GM10847 (cell line): ENCODE data around the gene FUBP1.
A peak's percentile ranks its signal among the peaks of the same experiment; 100 is the strongest.

Experiments used
- POLR2A ChIP-seq: IDR thresholded peaks from 2 replicates; pipeline ENCODE4 v1.6.1; 2011; ENCODE audit not compliant: insufficient read length; ENCODE audit errors: extremely low read depth

Gene FUBP1

DNA sequence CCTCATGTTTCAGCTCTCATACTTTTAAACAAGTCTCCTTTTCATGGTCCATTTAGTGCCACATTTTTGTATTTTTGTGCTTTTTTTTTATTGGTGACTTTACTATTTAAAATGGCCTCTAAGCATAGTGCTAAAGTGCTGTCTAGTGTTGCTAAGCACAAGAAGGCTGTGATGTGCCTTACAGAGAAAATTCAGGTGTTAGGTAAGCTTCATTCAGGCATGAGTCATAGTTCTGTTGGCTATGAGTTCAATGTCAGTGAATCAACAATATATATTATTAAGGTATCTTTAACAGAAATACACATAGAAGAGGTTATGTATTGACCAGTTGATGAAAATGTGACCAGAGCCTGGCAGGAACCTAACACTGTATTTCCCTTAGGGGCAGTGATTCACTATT is 12.8 kb upstream of the FUBP1 start:
- no peak for TF ChIP-seq POLR2A

DNA sequence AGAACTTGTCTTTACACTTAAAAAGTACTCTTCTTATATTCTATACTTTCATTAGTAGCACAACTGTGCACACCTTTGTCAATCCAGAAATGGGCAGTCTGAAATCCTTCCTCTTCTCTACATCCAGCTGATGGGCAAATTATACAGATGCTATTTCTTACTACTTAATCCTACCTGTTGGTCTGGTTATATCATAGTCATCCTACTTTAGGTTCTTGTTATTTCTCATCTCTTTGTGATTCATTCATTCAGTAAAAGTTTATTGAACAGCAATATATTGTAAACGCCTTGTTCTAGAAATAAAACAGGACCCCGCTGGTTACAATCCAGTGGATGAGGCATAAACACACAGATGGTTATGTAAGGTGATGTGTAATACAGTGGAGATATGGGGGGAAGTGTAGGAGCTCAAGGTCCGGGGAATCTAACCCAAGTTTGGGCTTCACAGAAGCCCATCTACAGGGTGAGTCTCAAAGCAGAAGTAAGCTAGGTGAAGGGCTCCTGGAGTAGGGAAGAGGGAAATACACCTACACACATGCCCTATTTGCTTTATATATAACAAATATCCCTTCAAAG is 11.8 kb upstream of the FUBP1 start:
- TF ChIP-seq POLR2A, result no peak

DNA sequence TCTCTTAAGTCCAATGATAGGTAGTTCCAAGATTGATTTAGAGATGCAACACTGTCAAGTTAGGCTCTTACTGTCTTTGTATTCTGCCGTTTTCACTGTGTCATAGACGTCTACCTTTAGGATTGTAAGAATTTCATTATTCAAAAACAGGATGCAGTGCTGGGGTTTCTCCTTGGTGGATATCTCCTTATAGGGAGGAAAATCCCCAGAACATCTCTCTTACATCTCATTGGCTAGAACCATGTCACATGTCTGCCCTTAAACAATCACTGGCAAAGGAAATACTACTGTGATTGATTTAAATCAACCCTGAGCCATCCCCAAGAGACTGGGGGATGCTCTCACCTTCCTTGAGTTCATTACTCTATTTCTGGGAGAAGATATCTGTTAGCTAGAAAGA is 10.9 kb upstream of the FUBP1 start:
- TF ChIP-seq POLR2A, result no peak

DNA sequence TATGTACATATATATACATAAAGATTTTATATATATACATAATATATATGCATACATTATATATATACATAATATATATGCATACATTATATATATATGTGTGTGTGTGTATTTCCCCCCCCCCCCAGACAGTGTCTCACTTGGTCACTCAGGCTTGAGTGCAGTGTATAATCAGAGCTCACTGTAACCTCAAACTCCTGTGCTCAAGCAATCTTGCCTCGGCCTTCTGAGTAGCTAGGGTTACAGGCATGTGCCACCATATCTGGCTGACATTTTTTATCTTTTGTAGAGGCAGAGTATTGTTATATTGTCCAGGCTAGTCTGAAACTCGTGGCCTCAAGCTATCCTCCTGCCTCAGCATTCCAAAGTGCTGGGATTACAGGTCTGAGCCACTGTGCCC is 9.0 kb upstream of the FUBP1 start:
- TF ChIP-seq POLR2A, result no peak

DNA sequence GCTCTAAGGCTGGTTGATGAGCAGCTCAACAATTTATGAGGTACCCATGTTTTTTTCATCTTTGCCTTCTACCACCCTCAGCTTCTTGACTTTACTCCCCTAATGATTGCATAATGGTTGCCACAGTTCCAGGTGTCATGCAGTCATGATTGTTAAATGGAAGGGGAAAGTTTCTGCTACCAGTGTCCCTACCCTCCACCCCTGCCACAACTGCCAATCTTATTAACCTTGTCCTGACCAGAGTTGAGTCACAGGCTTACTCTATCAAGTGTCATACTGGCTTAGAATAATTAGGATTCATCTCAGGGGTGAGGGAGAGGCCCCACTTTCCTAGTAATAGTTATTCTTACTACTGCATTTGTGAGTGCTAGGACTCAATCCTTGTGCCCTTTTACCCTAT is 7.9 kb upstream of the FUBP1 start:
- TF ChIP-seq POLR2A, result no peak

DNA sequence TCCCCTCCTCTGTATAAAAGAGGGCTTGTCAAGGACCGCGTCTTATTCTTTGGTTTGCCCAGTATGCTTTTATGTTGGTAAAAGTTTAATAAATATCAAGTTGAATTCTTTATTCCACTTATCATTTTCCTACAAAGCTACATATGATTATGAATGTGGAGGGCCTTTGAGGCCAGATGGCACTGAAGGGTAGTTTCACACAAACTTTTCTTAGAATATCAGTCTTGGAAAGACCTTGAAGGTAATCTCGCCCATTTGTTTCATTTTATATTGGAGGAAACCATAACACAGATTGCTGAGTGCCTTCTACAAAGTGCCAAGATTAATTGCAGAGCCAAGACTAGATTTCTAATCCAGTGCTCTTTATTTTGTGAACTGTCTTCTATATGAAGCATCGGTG is 5.8 kb upstream of the FUBP1 start:
- TF ChIP-seq POLR2A, result no peak

DNA sequence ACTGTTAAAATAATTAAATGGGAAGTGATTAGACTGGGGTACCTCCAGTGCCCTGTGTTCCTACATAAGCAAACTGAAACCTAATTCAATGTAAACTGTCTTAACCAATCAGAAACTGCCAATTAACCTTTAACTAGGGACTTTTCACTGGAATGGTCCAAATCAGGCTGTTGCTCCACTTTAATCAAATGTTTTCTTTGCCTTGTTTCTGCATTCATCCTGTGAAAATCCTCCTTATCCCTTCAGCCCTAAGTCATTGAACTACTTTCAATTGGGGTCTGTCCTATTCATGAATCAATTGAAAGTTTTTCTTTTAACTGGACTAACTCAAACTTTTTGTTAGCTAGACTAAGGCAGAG is 5.1 kb upstream of the FUBP1 start:
- no peak for TF ChIP-seq POLR2A

DNA sequence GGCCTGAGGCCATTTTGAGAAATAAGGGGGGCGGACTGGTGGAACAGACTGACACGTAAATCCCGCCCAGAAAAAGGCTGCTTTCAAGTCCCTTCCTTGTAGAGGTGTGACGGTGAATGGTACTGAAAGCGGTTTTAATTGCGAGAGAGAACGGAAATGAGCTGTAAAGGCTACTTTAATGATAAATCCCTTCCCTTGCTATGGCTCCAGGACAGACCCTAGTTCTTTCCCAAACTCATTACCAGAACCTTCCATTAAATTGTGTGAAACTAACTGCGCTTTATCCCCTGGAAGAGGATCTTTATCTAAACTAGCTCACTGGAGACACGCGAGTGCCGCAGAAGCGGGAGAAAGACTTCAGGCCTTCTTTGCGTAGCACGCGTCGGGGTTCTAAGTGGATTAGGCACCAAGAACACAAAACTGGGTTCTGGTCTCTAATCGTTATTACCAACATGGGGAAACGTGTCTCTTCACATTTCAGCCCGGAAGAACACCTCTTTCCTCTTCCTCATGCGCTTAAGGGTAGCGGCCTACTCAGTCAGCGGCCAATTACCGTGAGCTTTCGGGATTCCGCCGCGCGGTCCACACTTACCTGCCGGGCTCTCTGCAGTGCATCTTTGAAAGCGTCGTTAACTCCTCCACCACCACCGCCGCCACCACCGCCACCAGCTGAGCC is 441 bp downstream of the FUBP1 start:
- TF ChIP-seq POLR2A, result peak; percentile 27

DNA sequence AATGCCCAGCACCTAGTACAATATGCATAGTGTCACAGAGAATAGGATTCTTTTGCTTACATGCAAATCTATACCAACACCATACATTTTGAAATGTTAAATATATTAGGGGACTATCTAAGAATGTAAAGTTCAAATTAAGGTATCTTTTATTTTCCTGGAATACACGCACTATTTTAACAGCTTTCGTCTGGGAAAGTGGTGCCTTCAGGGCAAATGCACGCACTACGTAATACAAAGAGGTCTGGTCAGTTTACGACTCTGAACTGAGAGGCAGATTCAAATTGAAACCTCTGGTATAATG is 931 bp downstream of the FUBP1 start:
- no peak for TF ChIP-seq POLR2A

DNA sequence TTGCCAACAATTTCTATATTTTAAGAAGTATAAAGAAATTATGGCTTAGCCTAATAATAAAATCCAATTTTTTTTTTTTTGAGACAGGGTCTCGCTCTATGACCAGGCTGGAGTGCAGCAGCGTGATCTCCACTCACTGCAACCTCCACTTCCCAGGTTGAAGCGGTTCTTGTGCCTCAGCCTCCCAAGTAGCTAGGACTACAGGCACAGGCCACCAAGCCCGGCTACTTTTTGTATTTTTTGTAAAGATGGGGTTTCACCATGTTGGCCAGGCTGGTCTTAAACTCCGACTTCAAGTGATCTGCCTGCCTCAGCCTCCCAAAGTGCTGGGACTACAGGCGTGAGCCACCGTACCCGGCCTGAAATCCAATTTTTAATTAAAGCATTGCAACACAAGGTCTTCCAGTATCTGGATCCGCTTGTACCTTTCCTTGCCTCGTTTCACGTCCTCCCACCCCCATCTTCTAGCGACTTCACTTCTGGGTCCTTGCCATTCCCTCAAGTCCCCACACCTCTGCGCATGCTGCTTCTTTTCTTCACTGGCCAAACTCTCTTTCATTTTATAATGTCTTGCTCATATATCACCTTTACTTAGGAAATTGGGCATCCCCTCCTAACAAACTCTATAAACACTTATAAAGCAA is 2.3 kb downstream of the FUBP1 start:
- TF ChIP-seq POLR2A, result no peak

DNA sequence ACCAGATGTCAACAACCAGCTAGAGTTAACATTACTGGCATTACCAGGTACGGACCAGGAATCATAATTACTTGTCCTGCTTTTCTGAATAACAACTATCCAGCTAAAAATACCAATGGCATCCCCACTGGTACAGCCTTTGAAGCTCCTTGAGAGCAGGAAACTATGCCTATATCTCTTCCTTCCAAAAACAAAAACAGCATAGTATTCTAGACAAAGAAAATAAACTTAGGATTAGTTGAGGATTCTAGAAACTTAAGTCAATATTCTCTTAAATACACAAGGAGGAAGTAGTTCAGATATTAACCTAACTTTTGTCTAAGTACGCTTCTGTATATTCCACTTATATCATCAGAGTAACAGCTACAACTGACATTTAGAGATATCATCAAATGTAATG is 3.0 kb downstream of the FUBP1 start:
- no peak for TF ChIP-seq POLR2A

DNA sequence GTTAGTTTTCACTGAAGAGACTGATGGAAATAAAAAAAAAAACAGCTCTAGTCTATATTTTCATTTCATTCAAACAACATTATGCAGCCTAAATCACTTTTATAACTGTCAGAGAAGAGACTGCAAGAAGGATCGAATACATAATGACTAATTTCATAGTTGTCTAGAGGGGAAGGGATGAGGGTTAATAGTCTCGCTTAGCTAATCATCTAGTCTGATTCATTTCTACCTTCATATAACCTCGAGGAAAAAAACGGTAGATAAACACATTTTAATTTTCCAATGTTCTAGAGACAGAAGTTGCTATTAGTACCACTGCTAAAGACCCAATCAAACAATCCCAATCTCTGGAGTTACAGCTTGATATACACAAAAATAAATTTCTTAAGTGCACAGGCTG is 3.5 kb downstream of the FUBP1 start:
- TF ChIP-seq POLR2A, result no peak

DNA sequence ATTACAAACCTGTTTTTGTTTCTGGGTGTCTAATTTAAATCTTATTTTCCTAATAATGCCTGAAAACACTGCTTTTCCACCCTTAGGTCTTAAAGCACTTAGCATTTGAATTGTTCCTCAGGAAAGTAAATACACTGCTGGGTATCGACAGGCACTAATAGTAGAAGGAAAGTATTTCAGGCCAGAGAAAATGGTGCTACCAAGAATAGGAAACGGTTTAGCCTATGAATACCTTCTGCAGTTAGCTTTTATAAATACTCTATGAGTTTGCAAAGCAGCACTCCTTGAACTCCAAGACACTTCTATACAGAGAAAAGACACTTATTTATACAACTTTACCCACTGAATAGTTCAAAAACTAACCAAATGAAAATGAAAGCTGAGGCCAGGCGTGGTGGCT is 6.8 kb downstream of the FUBP1 start:
- no peak for TF ChIP-seq POLR2A

DNA sequence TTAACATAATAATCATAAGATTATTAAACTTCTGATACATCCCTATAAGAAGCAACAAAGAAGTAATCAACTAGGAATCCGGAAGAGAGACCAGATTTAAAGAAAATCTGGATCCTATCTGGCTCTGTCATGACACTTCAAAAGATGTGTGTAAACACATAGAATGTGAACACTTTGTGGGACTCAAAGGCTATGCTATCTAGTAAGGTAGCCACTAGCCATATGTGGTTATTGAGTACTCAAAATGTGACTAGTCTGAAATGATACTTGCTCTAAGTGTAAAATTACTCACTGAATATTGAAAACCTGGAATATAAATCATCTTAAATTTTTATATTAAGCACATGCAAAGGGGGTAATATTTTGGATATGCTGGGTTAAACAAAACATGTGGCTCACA is 8.7 kb downstream of the FUBP1 start:
- no peak for TF ChIP-seq POLR2A

DNA sequence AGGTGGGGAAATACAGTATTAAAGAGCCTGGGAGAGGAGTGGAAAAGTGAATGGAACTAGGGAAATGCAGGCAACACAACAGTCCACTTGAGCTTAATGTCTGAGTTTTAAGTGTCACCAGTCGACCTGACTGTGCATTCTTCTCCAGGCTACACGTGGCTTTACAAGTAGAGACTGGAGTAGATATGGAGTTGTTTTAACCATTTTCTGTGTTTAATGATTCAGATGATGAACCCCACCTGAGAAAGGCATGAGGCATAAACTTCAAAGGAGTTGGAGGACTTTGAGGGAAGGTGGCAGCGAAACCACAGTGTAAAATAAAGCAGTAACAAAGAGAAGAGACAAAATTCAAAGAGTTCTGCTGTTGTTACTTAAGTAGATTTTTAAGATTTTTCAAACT is 12.6 kb downstream of the FUBP1 start:
- TF ChIP-seq POLR2A, result no peak

DNA sequence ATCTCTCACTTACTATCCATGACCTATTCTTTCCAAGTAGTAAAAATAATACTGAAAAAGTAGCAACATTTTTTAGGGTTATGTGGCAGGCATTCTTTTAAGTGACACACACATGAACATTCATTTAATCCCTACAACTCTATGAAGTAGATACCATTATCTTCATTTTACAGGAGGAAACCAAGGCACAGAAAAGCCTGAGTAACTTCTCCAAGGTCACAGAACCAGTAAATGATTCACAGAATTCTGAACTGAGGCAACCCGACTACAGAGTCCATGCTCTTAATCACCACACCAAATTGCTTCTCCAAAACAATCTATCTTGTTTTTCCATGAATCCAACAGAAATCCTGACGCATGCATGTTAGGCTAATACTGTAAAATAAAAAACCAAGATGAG is 17.5 kb downstream of the FUBP1 start:
- TF ChIP-seq POLR2A, result no peak

DNA sequence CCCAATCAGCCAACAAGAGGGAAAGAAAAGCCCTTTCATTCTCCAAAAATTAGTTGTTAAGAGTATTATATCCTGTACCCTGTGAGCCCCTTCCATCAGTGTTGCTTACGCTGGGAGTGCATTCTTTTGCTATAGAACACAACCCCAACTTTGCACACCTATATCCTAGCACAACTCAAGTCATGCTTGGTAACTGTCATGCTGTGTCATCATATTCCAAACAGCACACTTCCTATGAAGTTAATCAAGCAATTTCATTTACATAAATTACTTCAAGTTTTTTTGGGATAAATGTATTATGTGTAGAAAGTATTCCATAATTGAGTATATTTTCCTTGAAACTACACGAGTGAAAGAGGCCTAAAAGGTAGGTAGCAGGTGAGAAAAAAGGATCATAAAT is 20.0 kb downstream of the FUBP1 start:
- no peak for TF ChIP-seq POLR2A
